EL (cell line): ENCODE measurements around the gene INSR.
"Not testable (repeated sequence)": the region's sequence is repeated elsewhere in the genome, so short reads cannot be mapped to it uniquely, and the experiment has no call there.

Source experiments
- DNase-seq: peaks from one replicate; pipeline ENCODE4 v3.0.0-alpha.2; 2016

The INSR gene

DNA sequence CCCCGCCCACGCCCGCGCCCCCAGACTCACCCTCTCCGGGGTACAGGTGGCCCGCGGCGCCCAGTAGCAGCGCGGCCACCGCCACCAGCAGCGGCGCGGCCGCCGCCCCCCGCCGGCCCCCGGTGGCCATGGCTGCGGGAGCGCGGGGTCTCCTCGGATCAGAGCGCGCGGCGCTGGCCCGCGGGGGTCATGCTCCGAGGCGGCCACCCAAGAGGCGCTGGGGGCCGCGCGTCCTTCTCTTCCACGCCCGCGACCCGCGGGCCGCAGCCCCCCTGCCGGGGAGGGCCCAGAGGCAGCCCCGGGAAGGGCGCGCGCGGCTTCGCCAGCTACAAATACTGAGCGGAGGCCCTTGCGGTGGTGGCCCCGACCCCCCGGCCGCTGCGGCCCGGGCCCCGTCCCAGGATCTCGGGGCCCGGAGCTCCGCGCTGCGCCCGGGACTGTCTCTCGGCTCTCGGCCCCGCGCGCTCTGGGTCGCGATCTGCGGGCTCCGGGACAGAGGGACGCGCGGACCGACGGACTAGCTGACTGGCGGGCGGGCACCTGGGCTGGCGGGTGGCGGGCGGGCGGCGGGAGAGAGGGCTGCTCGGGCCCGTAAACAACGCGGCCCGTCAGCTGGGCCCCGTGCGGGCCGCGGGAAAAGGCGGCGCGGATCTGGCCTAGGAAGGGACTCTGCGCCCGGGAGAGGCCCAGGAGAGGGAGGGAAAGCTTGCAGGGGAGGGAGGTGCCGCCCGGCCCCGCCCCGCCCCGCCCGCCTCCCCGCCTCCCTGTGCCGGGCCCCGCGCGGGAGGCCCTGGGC is at the start of gene INSR:
Gene INSR, minus strand, starts transcription at position 653 of the 796 bp plus-strand sequence. Its CDS starts 523 bp downstream, at position 130.
- peak; percentile 84 for DNase-seq

DNA sequence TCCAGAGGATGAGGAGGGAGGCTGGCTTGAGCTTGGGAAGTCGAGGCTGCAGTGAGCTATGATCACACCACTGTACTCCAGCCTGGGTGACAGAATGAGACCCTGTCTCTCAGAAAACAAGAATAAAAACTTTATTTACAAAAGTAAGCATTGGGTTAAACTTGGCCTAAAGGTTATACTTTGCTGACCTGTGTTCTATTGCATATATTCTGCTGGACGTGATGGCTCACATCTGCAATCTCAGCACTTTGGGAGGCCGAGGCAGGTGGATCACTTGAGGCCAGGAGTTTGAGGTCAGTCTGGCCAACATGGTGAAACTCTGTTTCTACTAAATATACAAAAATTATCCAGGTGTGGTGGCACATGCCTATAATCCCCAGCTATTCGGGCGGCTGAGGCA is 47.9 kb upstream of the INSR start:
- no peak for DNase-seq

DNA sequence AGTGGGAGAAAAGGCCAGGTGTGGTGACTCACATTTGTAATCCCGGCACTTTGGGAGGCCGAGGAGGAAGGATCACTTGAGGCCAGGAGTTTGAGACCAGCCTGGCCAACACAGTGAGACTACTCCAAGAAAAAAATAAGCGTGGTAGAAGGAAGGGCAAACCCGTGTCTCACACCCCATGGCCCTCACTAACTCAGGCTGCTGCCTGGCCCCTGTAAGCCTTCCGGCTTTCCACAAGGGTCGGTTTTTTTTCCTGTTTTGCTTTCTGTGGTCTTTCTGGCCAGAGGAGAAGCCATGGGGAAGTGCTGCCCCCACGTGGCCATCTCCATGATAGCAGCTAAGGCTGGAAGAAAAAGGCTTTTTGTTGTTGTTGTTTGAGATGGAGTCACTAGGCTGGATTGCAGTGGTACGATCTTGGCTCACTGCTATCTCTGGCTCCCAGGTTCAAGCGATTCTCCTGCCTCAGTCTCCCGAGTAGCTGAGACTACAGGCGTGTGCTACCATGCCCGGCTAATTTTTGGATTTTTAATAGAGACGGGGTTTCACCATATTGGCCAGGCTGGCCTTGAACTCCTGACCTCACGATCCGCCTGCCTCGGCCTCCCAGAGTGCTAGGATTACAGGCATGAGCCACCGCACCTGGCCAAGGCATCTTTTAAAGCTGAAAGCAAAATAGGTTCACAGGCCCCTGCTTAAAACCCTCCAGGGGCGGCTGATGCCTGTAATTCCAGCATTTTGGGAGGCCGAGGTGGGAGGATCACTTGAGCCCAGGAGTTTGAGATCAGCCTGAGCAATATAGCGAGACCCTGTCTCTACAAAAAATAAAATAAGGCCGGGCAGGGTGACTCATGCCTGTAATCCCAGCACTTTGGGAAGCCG is 47.0 kb upstream of the INSR start:
- peak; percentile 75 for DNase-seq

DNA sequence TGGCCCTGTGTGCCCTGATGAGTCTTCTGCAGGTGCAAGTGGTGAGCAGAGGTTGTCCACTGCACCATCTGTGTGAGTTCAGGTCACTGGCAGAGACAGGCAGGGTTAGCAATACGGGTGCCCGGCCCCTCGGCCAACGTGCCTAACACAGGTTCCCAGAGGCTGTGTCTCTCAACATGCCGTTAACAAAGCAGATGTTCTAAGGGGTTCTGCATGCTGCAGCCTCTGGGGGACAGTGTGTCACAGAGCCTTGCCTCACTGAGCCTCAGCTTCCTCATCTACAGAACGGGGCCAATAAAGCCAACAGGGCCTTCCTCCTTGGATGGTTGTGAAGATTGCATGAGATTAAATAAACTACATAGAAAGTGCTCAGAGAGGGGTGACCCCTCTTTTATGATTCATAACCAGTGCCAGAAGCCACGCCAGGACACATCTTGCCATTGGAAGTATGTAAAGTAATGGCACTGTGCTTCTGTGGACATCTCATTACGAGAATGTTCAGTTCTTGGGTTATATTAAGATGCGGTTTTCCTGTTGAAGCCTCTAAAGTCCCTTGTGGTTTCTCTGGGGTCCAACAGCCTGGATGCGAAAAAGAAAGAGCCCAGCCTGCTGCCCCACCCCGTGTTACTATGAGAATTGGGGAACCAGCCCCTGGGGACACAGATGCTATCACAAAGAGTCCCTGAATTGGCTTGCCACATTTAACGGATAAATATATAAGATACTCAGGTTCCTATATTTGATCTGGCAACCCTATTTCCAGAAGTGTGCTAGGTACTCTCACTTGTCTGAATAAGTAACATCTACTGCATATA is 43.4 kb upstream of the INSR start:
- no peak for DNase-seq

DNA sequence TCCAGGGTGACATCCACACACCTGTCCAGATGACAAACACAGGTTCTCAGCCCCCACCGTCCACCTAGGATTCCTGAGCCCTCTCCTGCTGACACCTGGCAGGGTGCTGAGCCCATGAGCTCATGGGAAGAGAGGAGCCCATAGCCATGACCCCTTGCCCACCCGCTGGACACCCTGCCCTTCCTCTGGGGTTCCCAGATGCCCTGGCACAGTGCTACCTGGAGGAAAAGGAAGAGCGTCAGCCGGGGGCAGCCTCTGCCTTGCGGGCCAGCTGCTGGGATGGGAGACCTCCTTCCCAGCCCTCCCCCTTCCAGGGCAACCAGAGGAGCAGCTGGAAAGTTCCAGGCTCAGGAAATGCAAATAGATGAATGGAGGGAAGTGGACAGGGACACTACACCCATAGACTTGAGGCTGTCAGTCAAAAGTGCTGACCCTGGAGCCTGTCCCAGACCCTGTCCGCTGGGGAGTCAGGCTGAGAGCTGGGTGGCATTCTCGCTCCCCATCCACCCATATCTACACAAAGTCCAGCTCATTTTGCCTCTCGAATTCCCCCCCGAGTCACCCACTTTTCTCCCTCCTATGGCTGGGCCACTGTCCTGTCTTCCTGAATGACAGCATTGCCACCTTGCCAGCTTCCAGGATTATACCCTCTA is 42.2 kb upstream of the INSR start:
- DNase-seq, result no peak

DNA sequence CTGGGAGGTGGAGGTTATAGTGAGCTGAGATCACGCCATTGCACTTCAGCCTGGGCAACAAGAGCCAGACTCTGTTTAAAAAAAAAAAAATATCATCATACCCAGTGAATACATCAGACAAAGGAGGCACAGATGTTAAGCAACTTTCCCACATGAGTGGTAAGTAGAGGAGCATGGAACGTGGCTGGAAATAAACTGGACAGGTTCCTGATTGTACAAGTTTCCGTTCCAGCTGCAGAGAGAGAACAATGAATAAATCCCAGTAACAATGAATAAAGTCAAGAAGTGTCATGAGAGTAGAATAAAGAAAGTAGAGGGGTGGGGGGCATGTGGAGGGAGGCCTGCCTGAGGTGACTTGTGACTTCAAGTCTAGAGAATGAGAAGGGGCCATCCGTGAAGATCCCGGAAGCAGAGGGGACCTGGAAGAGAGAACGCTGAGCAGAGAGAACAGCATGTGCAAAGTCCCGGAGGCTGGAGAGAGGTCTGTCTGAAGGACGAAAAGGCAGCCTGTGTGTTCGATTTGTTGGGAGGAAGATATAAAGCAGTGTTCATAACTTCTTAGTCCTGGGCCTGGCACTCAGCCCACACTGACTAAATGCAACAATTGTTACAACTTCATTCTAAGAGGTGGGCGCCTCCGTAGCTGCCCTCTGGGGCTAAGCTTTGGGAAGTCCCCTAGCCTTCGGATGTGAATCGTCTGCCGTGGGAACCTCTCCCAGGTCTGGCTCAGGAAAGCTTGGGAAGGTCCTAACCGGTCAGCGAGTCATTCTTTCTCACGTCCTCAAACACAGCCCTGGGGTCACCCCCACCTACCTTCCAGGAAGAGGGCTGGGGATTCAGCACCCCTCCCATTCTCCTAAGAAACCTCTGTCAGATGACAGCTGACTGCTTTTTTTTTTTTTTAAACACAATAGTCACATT is 39.2 kb upstream of the INSR start:
- no peak for DNase-seq

DNA sequence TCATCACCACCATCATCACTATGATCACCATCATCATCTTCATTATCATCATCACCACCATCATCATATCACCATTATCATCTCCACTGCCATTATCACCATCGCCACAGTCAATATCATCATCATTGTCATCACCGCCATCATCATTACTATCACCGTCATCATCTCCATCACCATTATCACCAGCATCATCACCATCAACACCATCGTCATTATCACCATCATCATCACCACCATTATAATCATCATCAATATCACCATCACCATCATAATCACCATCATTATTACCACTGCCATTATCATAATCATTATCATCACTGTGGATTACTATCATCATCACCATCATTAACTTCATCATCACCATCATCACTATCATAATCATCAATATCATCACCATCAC is 37.2 kb upstream of the INSR start:
- no peak for DNase-seq

DNA sequence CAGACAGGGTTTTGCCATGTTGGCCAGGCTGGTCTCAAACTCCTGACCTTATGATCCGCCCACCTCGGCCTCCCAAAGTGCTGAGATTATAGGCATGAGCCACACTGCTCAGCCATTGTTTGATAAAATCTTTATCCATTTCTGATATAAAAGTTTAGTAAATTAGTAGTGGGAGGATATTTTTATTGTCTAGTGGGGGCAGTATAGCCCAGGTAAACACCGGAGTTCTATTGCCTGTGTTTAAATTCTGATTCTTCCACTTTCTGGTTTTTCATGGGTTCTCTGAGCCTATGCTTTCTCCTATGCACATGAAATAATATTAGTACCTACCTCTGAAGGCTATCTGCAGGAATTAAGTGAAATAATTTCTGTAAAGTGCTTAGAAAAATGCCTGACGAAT is 34.4 kb upstream of the INSR start:
- DNase-seq, result no peak

DNA sequence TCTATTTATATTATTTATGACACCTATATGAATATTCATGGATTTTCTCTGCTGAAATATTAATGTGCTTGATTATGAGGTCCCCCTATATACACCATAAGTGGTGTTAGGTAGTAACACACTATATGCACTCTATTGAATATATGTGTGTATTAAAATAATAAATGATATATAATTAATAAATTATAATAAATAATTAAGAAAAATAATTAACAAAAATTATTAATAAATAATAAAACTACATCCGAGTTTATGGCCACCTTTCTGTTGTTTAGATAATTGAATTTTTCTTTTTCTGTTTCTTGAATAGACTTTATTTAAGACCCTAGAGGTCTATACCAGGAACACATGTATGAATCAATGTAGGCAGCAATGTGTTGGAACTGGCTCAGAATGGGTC is 33.6 kb upstream of the INSR start:
- no peak for DNase-seq

DNA sequence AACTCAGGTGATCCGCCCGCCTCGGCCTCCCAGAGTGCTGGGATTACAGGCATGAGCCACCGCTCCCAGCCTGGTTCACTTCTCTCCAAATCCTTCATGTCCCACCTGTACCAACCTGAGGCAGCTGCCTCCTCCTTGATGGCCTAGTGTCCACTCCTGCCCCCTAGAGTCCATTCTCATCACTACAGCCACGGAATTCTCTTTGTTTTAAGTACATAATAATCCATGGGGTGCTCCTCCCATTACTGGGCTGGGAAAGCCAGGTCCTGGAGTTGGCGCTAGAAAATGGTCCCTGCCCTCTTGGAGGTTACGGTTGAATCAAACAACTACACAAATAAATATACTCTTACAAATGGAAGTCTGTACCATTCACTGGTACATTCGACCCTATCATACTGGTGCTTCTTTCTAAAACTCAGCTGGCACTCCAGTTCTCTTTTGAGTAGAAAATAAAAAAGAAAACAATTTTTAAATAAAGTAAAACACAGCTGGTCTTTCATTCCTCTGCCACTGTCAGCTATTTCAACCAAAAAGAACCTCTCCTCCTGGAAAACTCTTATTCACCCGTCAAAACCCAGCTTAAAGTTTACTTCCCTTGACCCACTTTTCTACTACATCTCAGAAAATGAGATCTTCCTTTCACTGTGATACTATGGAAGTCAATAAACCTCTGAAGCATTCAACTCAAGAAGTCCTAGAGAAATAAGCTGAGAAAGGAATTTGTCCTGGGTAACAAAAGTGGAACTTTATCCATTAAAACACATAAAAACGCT is 32.1 kb upstream of the INSR start:
- peak; percentile 32 for DNase-seq

DNA sequence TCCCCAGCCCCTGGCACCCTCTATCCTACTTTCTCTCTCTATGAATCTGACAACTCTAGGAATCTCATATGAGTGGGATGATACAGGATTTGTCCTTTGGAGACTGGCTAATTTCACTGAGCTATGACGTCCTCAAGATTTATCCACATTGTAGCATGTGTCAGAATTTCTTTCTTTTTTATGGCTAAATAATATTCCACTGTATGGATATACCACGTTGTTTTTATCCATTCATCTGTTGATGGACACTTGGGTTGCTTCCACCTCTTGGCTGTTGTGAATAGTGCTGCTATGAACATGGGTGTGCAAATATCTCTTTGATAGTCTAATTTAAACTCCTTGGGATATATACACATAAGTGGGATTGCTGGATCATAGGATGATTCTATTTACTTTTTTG is 24.0 kb upstream of the INSR start:
- DNase-seq, result no peak

DNA sequence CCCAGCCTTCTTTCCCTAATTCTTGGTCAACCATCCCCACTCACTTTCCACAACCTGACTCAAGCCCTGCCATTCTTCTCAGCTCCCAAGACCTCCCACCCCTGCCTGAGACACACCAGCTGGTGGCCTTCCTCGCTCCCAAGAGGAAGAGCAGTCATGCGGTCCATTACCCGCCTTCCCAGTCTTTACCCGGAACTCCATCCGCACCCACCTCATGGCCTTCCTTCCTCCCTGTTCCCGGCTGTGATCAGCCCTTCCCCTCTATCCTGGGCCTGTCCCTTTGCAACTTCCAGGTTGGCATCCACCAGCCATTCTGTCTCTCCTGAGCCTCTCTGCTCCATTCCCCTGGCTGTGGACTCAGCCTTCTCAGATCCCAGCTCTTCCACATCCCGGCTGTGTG is 18.6 kb upstream of the INSR start:
- DNase-seq, result no peak

DNA sequence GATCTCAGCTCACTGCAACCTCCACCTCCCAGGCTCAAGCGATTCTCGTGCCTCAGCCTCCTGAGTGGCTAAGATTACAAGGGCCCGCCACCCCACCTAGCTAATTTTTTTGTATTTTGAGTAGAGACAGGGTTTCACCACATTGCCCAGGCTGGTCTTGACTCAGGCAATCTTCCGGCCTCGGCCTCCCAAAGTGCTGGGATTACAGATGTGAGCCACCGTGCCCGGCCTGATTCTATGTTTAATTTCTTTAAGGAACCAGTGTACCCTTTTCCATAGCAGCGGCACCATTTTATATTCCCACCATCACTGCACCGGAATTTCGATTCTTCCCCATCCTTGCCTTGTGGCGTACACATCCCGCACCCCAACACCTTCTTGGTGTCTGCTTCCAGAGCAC is 17.7 kb upstream of the INSR start:
- no peak for DNase-seq

DNA sequence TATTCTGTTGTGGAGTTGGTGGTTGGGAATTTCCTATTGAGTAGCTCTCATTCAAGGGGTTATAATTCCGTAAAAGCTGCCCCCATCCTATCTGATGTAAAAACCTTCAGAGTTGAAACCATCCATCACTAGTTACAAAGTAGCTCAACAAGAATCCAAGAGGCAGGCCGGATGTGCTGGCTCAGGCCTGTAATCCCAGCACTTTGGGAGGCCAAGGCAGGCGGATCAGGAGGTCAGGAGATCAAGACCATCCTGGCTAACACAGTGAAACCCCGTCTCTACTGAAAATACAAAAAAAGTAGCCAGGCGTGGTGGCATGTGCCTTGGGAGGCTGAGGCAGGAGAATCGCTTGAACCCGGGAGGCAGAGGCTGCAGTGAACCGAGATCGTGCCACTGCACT is 14.1 kb upstream of the INSR start:
- DNase-seq, result not testable (repeated sequence)

DNA sequence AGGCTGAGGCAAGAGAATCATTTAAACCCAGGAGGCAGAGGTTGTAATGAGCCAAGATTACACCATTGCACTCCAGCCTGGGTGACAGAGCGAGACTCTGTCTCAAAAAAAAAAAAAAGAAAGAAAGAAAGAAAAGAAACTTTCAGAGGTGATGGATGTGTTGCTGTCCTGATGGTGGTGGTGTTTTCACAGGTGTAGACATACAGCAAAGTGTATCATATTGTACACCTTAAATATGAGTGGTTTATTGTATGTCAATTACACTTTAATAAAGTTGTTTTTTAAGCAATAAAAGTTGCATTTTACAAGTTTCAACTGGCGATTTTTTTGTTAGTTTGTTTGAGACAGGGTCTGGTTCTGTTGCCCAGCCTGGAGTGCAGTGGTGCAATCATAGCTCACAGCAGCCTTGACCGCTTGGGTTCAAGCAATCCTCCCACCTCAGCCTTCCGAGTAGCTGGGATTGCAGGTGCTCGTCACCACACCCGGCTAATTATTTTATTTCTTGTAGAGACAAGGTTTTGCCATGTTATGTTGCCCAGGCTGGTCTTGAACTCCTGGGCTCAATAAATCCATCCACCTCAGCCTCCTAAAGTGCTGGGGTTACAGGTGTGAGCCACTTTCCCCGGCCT is 13.5 kb upstream of the INSR start:
- no peak for DNase-seq

DNA sequence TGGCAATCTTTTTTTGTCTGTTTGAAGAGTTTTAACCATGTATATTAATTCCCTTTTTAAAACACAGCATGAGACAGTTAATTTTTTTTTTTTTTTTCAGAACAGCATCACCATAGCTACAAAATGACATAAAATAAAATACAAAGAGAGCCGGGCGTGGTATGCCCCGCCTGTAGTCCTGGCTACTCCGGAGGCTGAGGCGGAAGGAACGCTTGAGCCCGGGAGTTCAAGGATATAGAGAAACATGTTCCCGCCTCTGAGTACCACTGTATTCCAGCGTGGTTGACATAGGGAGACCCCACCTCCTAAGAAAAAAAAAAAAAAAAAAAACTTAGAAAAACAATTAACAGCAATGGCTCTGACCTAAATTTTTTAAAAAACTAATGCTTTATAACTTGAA is 10.0 kb upstream of the INSR start:
- DNase-seq, result no peak

DNA sequence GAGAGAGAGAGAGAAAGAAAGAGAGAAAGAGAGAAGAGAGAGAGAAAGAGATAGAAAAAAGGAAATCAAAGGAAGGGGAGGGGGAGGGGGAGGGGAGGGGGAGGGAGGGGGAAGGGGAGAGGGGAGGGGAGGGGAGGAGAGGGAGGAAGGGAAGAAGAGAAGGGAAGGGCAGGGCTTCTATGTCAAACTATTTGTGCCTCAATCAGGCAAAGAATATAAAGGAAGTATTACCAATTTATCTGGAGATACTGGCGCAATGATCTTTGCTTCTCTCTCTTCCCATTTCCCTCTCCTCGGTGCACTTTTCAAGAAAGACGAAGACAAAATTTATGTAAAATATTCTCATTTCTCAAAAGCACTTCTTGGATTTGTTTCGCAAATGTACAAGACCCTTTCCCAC is 9.3 kb upstream of the INSR start:
- no peak for DNase-seq

DNA sequence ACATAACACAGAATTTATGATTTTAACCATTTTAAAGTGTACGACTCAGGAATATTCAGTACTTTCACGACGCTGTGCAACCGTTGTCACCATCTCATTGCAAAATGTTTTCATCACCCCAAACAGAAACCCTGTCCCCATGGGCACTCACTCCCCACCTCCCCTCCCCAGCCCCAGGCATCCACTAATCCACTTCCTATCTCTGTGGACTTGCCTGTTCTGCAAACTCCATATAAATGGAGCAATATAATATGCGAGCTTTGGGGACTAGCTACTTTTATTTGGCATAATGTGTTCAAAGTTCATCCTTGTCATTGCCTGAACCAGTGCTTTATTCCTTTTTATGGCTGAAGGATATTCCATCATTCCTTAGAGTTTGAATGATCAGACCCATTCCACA is 7.3 kb upstream of the INSR start:
- DNase-seq, result no peak

DNA sequence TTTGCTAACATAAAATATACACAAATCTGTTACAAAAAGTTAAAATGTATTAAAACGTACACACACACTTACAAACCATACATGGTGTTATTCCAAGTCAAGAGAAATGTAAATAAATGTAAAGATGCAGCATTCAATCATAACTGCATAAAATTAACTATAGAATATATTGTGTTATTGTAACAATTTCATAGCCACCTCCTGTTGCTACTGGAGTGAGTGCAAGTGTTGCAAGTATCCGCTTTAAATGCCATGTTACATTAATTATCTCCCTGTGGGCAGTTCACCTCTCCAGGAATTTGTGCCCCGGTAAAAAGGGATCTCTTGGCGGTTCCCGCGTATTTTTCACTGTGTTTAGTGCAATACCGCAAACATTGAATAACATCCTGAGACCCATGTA is 3.5 kb upstream of the INSR start:
- no peak for DNase-seq

DNA sequence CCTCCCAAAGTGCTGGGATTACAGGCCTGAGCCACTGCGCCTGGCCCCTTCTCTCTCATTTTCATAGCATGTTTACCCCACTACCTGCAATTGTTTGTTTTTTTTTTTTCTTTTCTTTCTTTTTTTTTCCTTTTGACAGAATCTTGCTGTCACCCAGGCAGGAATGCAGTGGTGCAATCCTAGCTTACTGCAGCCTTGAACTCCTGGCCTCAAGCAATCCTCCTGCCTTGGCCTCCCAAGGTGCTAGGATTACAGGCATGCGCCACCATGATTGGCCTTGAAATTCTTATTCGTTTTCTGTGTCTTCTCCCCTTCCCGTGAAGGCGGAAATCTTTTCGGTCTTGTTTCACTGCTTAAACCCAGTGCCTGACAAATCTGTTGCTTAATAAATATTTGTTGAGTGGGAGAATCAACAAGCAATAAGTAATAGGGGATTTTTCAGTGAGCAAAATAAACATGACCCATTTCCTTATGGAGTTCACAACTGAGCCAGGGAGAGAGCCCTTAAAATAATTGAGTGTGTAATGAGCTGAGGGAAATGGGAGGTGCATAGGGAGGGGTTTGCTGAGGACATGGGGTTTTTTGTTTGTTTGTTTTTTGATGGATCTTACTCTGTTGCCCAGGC is 1.8 kb upstream of the INSR start:
- DNase-seq, result no peak
